H9 (cell line): Measurements from ENCODE around the gene TMEM50B. TPM values are rescaled to one million over a fixed set of nuclear protein-coding genes. Genes with fewer than 3 reads are reported as not detected.

Experiments
- DNase-seq: peaks from one replicate; pipeline ENCODE4 v3.0.0-alpha.2; 2017
- H2AFZ ChIP-seq: one replicate; pipeline ENCODE4 v1.6.1; 2013; ENCODE audit warnings: mild to moderate bottlenecking, low read length, control low read depth, moderate library complexity
- H2AK5ac ChIP-seq: 2 replicates; pipeline ENCODE4 v1.6.1; 2013; ENCODE audit warnings: low read length, control low read depth, mixed read lengths; ENCODE audit not compliant: insufficient read length
- H2BK120ac ChIP-seq: one replicate; pipeline ENCODE4 v1.6.1; 2013; ENCODE audit warnings: low read depth, mild to moderate bottlenecking, low read length, control low read depth, inconsistent platforms; ENCODE audit not compliant: poor library complexity, severe bottlenecking
- H2BK12ac ChIP-seq: 2 replicates; pipeline ENCODE4 v1.6.1; 2013; ENCODE audit warnings: low read length, control low read depth, mixed read lengths, low read depth; ENCODE audit not compliant: insufficient read length
- H2BK15ac ChIP-seq: 2 replicates; pipeline ENCODE4 v1.6.1; 2013; ENCODE audit warnings: low read depth, low read length, control low read depth
- H2BK20ac ChIP-seq: one replicate; pipeline ENCODE4 v1.6.1; 2013; ENCODE audit warnings: low read depth, mild to moderate bottlenecking, low read length, control low read depth, inconsistent platforms; ENCODE audit not compliant: poor library complexity, severe bottlenecking
- H2BK5ac ChIP-seq: 2 replicates; pipeline ENCODE4 v1.6.1; 2013; ENCODE audit warnings: low read length, control low read depth, mixed read lengths; ENCODE audit not compliant: insufficient read length
- H3K14ac ChIP-seq: 2 replicates; pipeline ENCODE4 v1.6.1; 2013; ENCODE audit warnings: low read length, control low read depth; ENCODE audit not compliant: insufficient read depth
- H3K18ac ChIP-seq: 2 replicates; pipeline ENCODE4 v1.6.1; 2013; ENCODE audit warnings: low read depth, mild to moderate bottlenecking, mixed read lengths, low read length, control low read depth; ENCODE audit not compliant: insufficient read length
- H3K23ac ChIP-seq: 2 replicates; pipeline ENCODE4 v1.6.1; 2013; ENCODE audit warnings: low read length, control low read depth, mixed read lengths, low read depth; ENCODE audit not compliant: insufficient read length
- H3K23me2 ChIP-seq: 2 replicates; pipeline ENCODE4 v1.6.1; 2013; ENCODE audit warnings: low read depth, mild to moderate bottlenecking, mixed read lengths, low read length, control low read depth; ENCODE audit not compliant: insufficient read length, poor library complexity, severe bottlenecking
- H3K27ac ChIP-seq: 2 replicates; pipeline ENCODE4 v1.5.1; 2013; ENCODE audit warnings: low read length, control low read depth, mixed read lengths, low read depth; ENCODE audit not compliant: insufficient read length
- H3K27me3 ChIP-seq: 2 replicates; pipeline ENCODE4 v1.6.1; 2013; ENCODE audit warnings: low read length, control low read depth, inconsistent platforms; ENCODE audit not compliant: insufficient read depth
- H3K4ac ChIP-seq: 2 replicates; pipeline ENCODE4 v1.6.1; 2013; ENCODE audit warnings: low read depth, mild to moderate bottlenecking, control low read depth, inconsistent platforms, low read length, moderate library complexity
- H3K4me1 ChIP-seq: 2 replicates; pipeline ENCODE4 v1.6.1; 2013; ENCODE audit warnings: low read length, control low read depth, inconsistent platforms; ENCODE audit not compliant: insufficient read depth
- H3K4me2 ChIP-seq: 2 replicates; pipeline ENCODE4 v1.6.1; 2013; ENCODE audit warnings: low read length, control low read depth, mixed read lengths; ENCODE audit not compliant: insufficient read length, insufficient read depth
- H3K56ac ChIP-seq: 2 replicates; pipeline ENCODE4 v1.6.1; 2013; ENCODE audit warnings: low read depth, mild to moderate bottlenecking, mixed read lengths, low read length, control low read depth; ENCODE audit not compliant: insufficient read length
- H3K79me1 ChIP-seq: 2 replicates; pipeline ENCODE4 v1.6.1; 2013; ENCODE audit warnings: low read depth, mild to moderate bottlenecking, moderate library complexity, low read length, control low read depth, inconsistent platforms; ENCODE audit not compliant: insufficient read depth, poor library complexity, severe bottlenecking
- H3K79me2 ChIP-seq: 2 replicates; pipeline ENCODE4 v1.6.1; 2013; ENCODE audit warnings: low read length, control low read depth, inconsistent platforms; ENCODE audit not compliant: insufficient read depth
- H3K9ac ChIP-seq: 2 replicates; pipeline ENCODE4 v1.6.1; 2013; ENCODE audit warnings: low read length, control low read depth, mixed read lengths; ENCODE audit not compliant: insufficient read length; ENCODE audit errors: extremely low read depth
- H3K9me3 ChIP-seq: one replicate; pipeline ENCODE4 v1.6.1; 2013; ENCODE audit warnings: low read depth, low read length, inconsistent platforms; ENCODE audit not compliant: control insufficient read depth
- H3T11ph ChIP-seq: one replicate; pipeline ENCODE4 v1.6.1; 2013; ENCODE audit warnings: mild to moderate bottlenecking, low read length, control low read depth, inconsistent platforms
- H4K20me1 ChIP-seq: one replicate; pipeline ENCODE4 v1.6.1; 2013; ENCODE audit not compliant: control insufficient read depth, insufficient read length, insufficient read depth
- H4K5ac ChIP-seq: 2 replicates; pipeline ENCODE4 v1.6.1; 2013; ENCODE audit warnings: low read depth, mild to moderate bottlenecking, mixed read lengths, low read length, control low read depth; ENCODE audit not compliant: insufficient read length
- H4K8ac ChIP-seq: replicated peaks from 2 replicates; pipeline ENCODE4 v1.6.1; 2013; ENCODE audit warnings: low read length, control low read depth, mixed read lengths, low read depth; ENCODE audit not compliant: insufficient read length
- H4K91ac ChIP-seq: 2 replicates; pipeline ENCODE4 v1.6.1; 2013; ENCODE audit warnings: low read depth, mild to moderate bottlenecking, moderate library complexity, mixed read lengths, low read length, control low read depth; ENCODE audit not compliant: insufficient read length
- H3K27ac Mint-ChIP-seq, 3 experiments: 2 replicates in 2 of 3; 3 replicates in 1 of 3; pipeline ENCODE4 v1.8.0; 2020 to 2021; ENCODE audit warnings: mixed read lengths in 3 of 3, mild to moderate bottlenecking in 1 of 3, moderate library complexity in 1 of 3
- H3K27me3 Mint-ChIP-seq: 2 replicates; pipeline ENCODE4 v1.8.0; 2021; ENCODE audit warnings: low read depth, mild to moderate bottlenecking, moderate library complexity, mixed read lengths
- H3K36me3 Mint-ChIP-seq, 3 experiments: 2 replicates in 2 of 3; 3 replicates in 1 of 3; pipeline ENCODE4 v1.8.0; 2020 to 2021; ENCODE audit warnings: low read depth in 3 of 3, mixed read lengths in 3 of 3; ENCODE audit not compliant: insufficient read depth in 1 of 3
- H3K4me1 Mint-ChIP-seq, 2 experiments: 2 replicates each; pipeline ENCODE4 v1.8.0; 2020; ENCODE audit warnings: mixed read lengths in 2 of 2
- H3K4me3 Mint-ChIP-seq, 2 experiments: 2 replicates in 1 of 2; 3 replicates in 1 of 2; pipeline ENCODE4 v1.8.0; 2020 to 2021; ENCODE audit warnings: mild to moderate bottlenecking in 2 of 2, mixed read lengths in 2 of 2, moderate library complexity in 1 of 2
- H3K9me3 Mint-ChIP-seq, 2 experiments: 2 replicates in 1 of 2; 3 replicates in 1 of 2; pipeline ENCODE4 v1.8.0; 2020; ENCODE audit warnings: mild to moderate bottlenecking in 2 of 2, mixed read lengths in 2 of 2, moderate library complexity in 1 of 2
- CTCF ChIP-seq: fragments of 200-600 bp; sonication (generic); conservative IDR thresholded peaks from 3 replicates; pipeline ENCODE4 v1.8.0; 2021; ENCODE audit warnings: antibody characterized with exemption, mild to moderate bottlenecking
- WGBS: extraction: QIAGEN DNeasy Blood & Tissue Kit; methylation state at CpG from one replicate; pipeline ENCODE4 v1.1.7; 2013; ENCODE audit warnings: missing lambda C conversion rate, low lambda C conversion rate, mixed read lengths; ENCODE audit not compliant: insufficient read length; ENCODE audit errors: extremely low coverage; 5-methylcytosine and 5-hydroxymethylcytosine counted together
- total RNA-seq: library from RNA; stranded (reverse); gene quantifications from 2 replicates; pipeline ENCODE4 v1.2.1, GENCODE V29; 2021

TMEM50B gene
- total RNA-seq, 1 experiment from 2014 or later, result 17.6 TPM

DNA sequence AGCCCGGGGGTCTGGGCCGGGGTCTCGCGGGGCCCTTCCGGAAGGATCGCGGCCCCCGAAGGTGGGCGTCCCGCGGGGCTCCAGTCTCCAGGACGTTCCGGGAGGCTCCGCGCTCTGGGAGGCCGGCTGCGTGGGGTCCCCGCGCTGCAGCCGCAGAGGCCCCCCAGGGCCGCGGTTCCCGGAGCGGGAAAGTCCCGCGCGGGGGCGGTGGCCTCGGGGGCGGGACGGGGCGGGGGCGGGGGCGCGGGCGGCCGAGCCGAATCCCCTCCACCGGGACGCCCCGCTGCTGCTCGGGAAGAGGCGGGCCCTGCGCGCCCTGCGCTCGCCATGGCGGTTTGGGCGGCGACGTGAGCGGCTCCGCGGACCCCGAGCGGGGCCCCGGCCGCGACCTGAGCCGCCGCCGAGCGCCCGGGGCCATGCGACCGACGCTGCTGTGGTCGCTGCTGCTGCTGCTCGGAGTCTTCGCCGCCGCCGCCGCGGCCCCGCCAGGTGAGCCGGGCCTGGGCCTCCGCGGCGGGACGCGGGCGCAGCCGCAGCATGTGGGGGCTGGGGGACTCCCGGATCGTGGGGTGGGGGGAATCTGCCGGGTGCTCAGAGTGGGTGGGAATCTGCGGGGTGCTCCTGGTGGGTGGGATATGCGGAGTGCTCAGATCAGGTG, 76.5 kb downstream of the TMEM50B start, which contains the start of gene IFNGR2:
Gene IFNGR2, plus strand, starts transcription at position 286 of the 658 bp plus-strand sequence. Its CDS starts 131 bp downstream, at position 417.
- H3K27me3 ChIP-seq, result no peaks in the 10 kb centered on the region
- no peak within 1 kb of the TSS for H3K27ac ChIP-seq
- no peak within 1 kb of the TSS for H4K8ac ChIP-seq
- WGBS, result no CpG with 5 or more reads among the region's 89 CpGs
- peak within 1 kb of the TSS; percentile 56 for H3K9ac ChIP-seq
- peaks cover 12% of the 10 kb centered on the region for H3K23me2 ChIP-seq
- H2AK5ac ChIP-seq, result no peak within 1 kb of the TSS
- H3K79me2 ChIP-seq, result peaks cover 5% of the 10 kb centered on the region; the same call in 1 of the 2 replicates
- no peaks in the 10 kb centered on the region for H4K20me1 ChIP-seq
- no peak within 1 kb of the TSS for H4K91ac ChIP-seq
- TF ChIP-seq CTCF, result no peak
- H4K5ac ChIP-seq, result no peak within 1 kb of the TSS
- Mint-ChIP-seq H3K27me3 (peaks cover 5% of the 10 kb centered on the region), H3K4me3 (peak within 1 kb of the TSS; percentile 90 to 94), H3K36me3 (peaks cover 0 to 10% (median 8%) of the 10 kb centered on the region in 3 experiments; a peak in 5 of 7 replicates), H3K9me3 (no peaks in the 10 kb centered on the region; a peak in 1 of 5 replicates), H3K27ac (peak within 1 kb of the TSS in 2 of 3 experiments; percentile 76 to 91; a peak in 4 of 7 replicates), H3K4me1 (peaks cover 11 to 15% of the 10 kb centered on the region in 2 experiments)
- no peak within 1 kb of the TSS for H2BK15ac ChIP-seq
- no peak within 1 kb of the TSS for H3K23ac ChIP-seq
- no peak within 1 kb of the TSS for H3T11ph ChIP-seq
- peak within 1 kb of the TSS; percentile 63 for H3K4me2 ChIP-seq
- no peak within 1 kb of the TSS for H2BK12ac ChIP-seq
- H3K4ac ChIP-seq, result no peak within 1 kb of the TSS
- no peak within 1 kb of the TSS for H2BK20ac ChIP-seq
- no peak within 1 kb of the TSS for H3K56ac ChIP-seq
- H2BK5ac ChIP-seq, result no peak within 1 kb of the TSS
- peak within 1 kb of the TSS; percentile 92 for H2BK120ac ChIP-seq
- no peak within 1 kb of the TSS for H2AFZ ChIP-seq
- H3K4me1 ChIP-seq, result peaks cover 4% of the 10 kb centered on the region; the same call in 1 of the 2 replicates
- H3K18ac ChIP-seq, result peak within 1 kb of the TSS; percentile 77
- no peaks in the 10 kb centered on the region for H3K79me1 ChIP-seq
- no peaks in the 10 kb centered on the region for H3K9me3 ChIP-seq
- H3K14ac ChIP-seq, result peak within 1 kb of the TSS; percentile 73
- DNase-seq, result no peak
